ENCODE measurements around the gene FLT4.

DNA sequence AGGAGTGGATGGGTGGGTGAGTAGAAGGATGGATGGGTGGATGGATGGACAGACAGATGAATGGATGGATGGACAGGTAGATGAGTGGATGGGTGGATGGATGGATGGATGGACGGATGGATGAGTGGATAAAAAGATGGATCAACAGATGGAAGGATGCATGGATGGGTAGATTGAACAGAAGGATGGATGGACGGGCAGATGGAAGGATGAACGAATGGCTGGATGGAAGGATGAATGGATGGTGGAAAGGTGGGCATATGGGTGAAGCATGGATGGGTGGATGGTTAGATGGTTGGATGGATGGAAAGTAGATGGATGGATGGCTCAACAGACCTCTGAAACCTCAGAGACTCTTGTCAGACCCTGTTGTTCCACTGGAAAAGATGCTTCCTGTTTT, 10.1 kb downstream of the FLT4 start:
- TF ChIP-seq, protein P1, sequence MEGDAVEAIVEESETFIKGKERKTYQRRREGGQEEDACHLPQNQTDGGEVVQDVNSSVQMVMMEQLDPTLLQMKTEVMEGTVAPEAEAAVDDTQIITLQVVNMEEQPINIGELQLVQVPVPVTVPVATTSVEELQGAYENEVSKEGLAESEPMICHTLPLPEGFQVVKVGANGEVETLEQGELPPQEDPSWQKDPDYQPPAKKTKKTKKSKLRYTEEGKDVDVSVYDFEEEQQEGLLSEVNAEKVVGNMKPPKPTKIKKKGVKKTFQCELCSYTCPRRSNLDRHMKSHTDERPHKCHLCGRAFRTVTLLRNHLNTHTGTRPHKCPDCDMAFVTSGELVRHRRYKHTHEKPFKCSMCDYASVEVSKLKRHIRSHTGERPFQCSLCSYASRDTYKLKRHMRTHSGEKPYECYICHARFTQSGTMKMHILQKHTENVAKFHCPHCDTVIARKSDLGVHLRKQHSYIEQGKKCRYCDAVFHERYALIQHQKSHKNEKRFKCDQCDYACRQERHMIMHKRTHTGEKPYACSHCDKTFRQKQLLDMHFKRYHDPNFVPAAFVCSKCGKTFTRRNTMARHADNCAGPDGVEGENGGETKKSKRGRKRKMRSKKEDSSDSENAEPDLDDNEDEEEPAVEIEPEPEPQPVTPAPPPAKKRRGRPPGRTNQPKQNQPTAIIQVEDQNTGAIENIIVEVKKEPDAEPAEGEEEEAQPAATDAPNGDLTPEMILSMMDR (IDR thresholded peaks at IDR 0.05; ENCODE audit: low read depth, low read length): no peak
- no peak for TF ChIP-seq EZH2phosphoT487 (IDR thresholded peaks at IDR 0.05; ENCODE audit: low read depth)
